SIG-M5 treated with dmso at 0.1 percent for 504 hours (cell line): ENCODE measurements around the gene C1orf21.

Experiments
- DNase-seq: peaks from one replicate; lab custom pipeline; 2025; ENCODE audit not compliant: unreplicated experiment; lab: John Stamatoyannopoulos, UW

Gene C1orf21

GRCh38 chr1:184443624-184444023 is 56.8 kb downstream of the C1orf21 start:
- no peak for DNase-seq

DNA sequence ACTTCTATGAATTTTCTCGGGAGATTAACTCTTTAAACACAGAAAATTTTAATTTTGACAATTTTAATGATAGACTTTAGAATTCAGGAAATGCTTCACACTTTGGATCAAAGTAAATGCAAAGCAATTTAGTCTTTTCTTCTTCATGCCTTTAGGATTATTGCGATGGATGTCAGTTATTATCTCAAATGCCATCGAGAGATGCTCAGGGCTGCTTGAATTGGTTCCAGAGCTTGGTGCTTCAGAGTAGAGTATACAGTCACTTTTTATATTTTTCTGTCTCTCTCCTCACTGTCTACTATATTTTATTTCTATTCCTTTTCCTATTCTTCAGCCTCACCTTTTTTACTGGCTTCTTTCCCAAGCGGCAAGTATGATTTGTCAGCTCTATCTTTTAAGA is 59.2 kb downstream of the C1orf21 start:
- no peak for DNase-seq

- no peak for DNase-seq
Measured at GRCh38 chr1:184447651-184448185, 60.9 kb downstream of the C1orf21 start.

DNA sequence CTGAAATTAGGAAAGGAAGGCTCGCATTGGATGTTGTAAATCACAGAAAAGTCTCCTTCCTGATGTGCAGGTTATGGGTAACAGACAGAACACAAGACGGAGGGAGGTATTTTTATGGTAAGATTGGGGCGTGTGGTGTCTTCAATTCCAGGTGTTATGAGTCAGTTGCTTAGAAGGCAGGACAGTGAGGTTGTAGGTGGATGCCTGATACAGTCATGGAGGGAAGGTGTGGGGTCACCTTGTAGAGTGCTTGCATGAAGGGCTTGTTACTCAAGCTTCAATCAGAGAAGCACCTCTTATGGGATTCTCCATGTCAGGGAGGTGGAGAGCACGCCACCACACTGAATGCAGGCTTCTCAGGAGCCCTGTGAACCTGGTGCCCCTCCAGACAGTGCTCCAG is 63.1 kb downstream of the C1orf21 start:
- no peak for DNase-seq

- DNase-seq: no peak
Measured at GRCh38 chr1:184455786-184456185, 69.0 kb downstream of the C1orf21 start.

GRCh38 chr1:184456189-184456588 is 69.4 kb downstream of the C1orf21 start:
- peak; percentile 81 for DNase-seq

DNA sequence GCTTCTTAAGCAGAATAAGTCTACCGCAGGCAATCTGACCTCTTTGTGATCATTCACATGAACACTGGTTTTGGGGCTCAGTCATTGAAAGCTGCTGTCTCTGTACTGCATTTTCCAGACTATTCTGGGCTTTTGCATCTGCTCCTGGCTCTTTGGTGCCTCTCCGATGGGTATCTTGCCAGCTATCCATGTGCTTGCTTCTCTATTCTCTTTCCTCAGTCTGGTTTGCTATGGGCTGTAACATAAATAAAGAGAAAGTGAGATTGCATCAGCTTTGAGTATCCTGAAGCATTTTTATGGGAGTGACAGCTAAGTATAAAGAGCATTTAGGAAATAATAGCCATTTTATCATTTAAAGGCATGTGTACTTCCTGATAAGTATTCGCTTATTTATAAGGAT is 70.7 kb downstream of the C1orf21 start:
- DNase-seq: no peak

DNA sequence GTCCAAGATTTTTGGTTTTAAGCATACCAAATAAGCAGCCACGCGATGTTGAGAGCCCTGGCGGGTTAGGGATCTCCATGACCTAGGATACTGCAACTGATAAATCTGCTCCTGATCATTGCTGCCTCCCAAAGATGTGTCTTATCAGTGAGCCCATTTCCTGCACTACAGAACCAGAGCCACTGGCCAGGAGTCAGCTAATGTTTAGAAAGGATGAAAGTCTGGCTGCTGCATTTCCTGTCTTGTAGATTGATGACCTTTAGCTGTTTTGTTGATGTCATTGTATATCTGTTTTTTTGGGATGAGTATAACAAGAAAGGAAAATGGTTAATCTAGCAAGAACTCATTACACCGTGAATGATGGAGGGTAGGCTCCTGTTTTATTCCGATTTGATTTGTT is 74.5 kb downstream of the C1orf21 start:
- no peak for DNase-seq

DNA sequence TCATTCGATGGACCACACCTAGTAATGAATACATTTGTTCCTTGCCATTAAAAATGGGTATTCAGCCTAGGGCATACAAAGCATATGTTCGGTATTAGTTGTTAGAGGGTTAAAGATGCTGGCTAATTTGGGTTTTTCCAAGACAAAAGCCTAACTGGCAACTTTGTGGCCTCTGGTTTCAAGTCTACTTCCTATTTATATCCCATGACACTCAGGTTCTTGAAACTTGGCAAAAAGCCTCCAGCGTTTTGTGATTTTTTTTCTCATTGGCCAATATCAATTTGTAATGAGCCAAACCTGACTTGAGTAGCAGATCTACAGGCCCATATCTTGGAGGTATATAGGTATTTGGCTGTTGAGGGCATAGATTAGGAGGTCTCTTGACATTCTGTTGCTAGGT is 75.3 kb downstream of the C1orf21 start:
- no peak for DNase-seq

DNA sequence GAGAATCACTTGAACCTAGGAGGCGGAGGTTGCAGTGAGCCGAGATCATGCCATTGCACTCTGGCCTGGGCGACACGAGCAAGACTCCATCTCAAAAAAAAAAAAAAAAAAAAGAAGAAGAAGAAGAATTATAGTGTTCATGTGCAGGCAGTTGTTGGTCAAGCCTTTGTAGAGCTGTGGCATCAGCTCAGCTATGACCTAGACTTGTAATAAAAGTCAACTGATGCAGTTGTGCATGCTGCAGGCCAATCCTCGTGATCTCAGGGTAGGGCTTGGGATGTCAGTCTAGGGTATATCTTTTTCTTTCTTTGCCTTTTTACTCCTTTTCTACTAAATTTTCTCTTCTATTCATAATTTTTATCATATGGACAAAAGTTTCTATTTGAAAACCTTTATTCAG is 76.2 kb downstream of the C1orf21 start:
- DNase-seq: no peak

DNA sequence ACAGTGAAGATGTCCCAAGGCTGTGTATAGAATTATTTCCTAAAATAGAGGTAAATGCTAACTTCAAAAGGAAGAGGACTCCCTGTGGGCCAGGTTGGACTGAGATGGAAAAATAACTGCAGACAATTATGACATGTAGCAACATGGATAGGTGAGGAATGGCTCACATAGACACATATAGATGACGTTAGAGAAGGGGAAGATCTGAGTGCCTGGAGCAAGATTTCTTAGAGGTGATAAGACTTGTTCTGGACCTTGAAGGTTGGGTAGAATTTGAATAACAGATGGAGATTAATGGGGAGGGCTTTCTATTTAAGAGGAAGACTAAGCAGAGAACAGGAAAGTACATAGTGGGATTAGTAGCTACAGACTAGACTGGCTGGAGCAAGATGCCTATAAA is 76.9 kb downstream of the C1orf21 start:
- DNase-seq: no peak

DNA sequence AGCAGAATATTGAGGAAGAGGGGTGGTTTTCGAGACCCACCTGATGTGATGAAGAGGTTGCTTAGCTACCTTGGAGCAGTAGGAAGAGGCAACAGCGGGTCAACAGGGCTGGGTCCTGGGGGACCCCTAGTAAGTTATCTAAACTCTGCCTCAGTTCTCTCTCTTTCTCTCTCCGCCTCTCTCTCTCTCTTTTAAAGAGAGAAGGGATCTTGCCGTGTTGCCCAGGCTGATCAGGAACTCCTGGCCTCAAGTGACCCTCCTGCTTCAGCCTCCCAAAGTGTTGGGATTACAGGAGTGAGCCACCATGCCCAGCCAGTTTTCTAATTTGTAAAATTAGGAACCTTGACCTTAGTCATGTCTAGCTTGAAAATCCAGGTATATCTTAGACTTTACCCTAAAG is 77.9 kb downstream of the C1orf21 start:
- DNase-seq: no peak

DNA sequence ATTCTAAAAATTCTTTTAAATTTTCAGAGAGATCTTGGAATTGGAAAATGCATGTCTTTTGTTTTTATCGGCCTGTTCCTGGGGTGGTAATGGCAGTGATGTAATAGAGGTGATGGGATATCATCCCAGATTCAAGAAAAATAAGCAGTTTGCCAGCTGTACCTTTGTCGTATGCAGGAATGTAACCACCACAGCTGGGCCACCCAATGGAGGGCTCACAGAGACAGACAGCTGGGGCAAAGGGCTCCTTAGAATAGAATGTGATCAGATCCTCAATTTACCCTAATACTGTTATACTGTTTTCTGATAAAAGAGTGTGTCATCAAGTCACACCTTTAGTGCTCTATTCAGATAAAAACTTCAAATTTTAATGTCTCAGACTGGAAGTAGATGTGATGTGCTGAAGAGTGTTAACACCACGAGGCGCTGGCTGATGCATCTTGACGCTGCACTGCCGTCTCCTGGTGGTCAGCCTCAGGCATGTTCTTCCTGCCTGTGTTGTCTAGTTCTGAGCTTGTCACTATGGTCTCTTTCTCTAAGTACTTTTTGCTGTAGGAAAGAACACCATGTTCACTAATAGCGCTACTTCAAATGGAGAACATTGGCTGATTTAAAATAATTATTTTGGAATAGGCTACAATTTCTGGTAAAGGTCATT is 78.8 kb downstream of the C1orf21 start:
- no peak for DNase-seq

- no peak for DNase-seq
Measured at GRCh38 chr1:184467295-184467694, 80.5 kb downstream of the C1orf21 start.

DNA sequence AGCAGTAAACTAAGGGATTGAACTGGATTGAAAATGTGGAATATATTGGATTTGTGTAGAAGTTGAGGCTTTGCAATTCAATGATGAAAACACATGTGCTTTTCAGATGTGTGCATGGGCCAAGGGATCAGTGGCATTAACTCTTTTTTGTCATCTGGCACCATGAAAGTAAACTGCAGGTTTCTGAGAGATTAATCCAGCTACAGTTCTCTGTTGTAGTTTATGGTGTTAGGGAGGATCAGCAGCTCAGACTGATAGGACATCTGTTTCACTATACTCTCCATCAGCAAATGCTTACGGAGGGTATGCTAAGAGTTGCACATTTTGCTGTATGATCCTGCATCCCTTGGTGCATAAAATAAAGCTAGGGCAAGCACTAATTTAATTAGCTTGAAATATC is 82.6 kb downstream of the C1orf21 start:
- no peak for DNase-seq

- DNase-seq: no peak
Measured at GRCh38 chr1:184471686-184472085, 84.9 kb downstream of the C1orf21 start.

- no peak for DNase-seq
Measured at GRCh38 chr1:184472136-184472535, 85.3 kb downstream of the C1orf21 start.

DNA sequence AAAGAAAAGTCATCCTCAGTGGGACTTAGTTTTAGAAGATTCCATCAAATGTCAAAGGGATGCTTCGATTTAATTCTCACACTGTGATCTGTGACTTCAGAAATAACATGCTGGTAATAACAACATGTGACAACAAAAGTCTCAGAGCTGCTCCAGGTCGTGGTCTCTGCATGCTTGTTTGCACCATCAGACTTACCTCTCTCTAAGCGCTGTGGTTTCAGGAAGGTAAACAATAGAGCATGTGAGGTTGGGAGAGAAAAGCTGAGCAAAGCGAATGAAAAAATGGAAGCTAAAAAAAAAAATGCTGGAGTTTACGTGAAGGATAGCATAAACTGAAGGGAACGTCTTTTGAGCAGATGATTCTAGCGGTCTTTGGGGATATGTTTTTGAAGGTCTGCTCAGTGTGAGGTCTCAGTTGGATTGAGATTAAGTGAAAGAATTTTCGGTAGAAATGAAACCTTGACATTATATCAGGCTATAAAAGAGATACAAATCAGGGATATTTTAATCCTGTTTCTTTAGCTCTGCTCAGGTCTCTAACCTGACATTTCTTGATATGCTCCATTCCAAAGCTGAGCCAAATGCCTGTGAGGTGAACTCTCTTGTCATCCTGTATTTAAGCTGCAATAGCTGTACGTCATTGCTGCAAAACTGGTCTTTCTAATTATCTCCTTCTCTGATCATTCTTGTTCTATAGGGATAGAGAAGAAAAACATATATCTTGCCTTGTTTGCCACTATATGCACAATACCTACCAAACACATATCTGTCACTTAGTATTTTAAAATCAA is 86.5 kb downstream of the C1orf21 start:
- no peak for DNase-seq

- DNase-seq: no peak
Measured at GRCh38 chr1:184476187-184476586, 89.4 kb downstream of the C1orf21 start.

GRCh38 chr1:184479435-184480167 is 92.8 kb downstream of the C1orf21 start:
- no peak for DNase-seq

- DNase-seq: no peak
Measured at GRCh38 chr1:184480736-184481135, 93.9 kb downstream of the C1orf21 start.

GRCh38 chr1:184482136-184482535 is 95.3 kb downstream of the C1orf21 start:
- DNase-seq: no peak
